Thyroid gland (tissue), 4 donors: ENCODE data around the gene ETV6. TPM values are rescaled to one million over a fixed set of nuclear protein-coding genes. Genes with fewer than 3 reads are reported as not detected.

Experiments used
- DNase-seq, 2 donors: peaks; one replicate each; pipeline ENCODE4 v3.0.0-alpha.2; 2019
- H3K27ac ChIP-seq, 3 donors: fragments of 200-600 bp; sonication (generic); 1 replicate in 2 of 3; 2 replicates in 1 of 3; pipeline ENCODE4 v1.5.1; 2016 to 2019; ENCODE audit warnings: mild to moderate bottlenecking in 1 of 3, moderate library complexity in 1 of 3
- H3K27me3 ChIP-seq: fragments of 200-600 bp; sonication (generic); one replicate; pipeline ENCODE4 v1.5.1; 2019
- H3K36me3 ChIP-seq, 2 donors: fragments of 200-600 bp; sonication (generic); one replicate each; pipeline ENCODE4 v1.5.1; 2016 to 2019
- H3K4me1 ChIP-seq, 2 donors: fragments of 200-600 bp; sonication (generic); one replicate each; pipeline ENCODE4 v1.5.1; 2017 to 2019
- H3K4me3 ChIP-seq, 3 donors: fragments of 200-600 bp; sonication (generic); replicated peaks in 1 of 3; 1 replicate in 2 of 3; 2 replicates in 1 of 3; pipeline ENCODE4 v1.5.1; 2016; ENCODE audit warnings: mild to moderate bottlenecking in 1 of 3
- H3K9me3 ChIP-seq: fragments of 200-600 bp; sonication (generic); one replicate; pipeline ENCODE4 v1.5.1; 2017
- CTCF ChIP-seq, 6 experiments: fragments of 200-600 bp in 3 of 6; fragments of 450-650 bp in 3 of 6; sonication (generic) in 3 of 6; IDR thresholded peaks; one replicate each; pipeline ENCODE4 v1.5.1; 2016 to 2019; ENCODE audit warnings: antibody characterized with exemption in 6 of 6, mild to moderate bottlenecking in 2 of 6, inconsistent platforms in 1 of 6, moderate library complexity in 1 of 6
- POLR2A ChIP-seq, 2 donors: fragments of 450-650 bp; IDR thresholded peaks; one replicate each; pipeline ENCODE4 v1.6.1; 2017; ENCODE audit warnings: antibody characterized with exemption in 2 of 2, mild to moderate bottlenecking in 2 of 2, moderate library complexity in 1 of 2
- WGBS, 2 donors: methylation state at CpG; one replicate each; pipeline ENCODE4 v1.1.5; 2017; 5-methylcytosine and 5-hydroxymethylcytosine counted together
- intact Hi-C: fragments of 100-400 bp; cut with DNase I; formaldehyde crosslinking; loops from one replicate; pipeline ENCODE4 v1.15.1; 2023
- total RNA-seq, 4 donors: library from RNA; depleted of rRNA; stranded (reverse); fragments of >200 nt; gene quantifications; one replicate each; pipeline ENCODE4 v1.2.3, GENCODE V29; 2016

Gene ETV6
- total RNA-seq, 4 donors from 2014 or later: 16.6 to 35.6 (median 17.2) TPM

GRCh38 chr12:11741434-11742092 lies 92.1 kb downstream of the ETV6 start:
- Histone ChIP-seq H3K9me3 (no peaks in the 10 kb centered on the region), H3K36me3 (no peaks in the 10 kb centered on the region), H3K4me3 (no peak overlapping the region), H3K27ac (no peak overlapping the region), H3K4me1 (peaks cover 5 to 7% of the 10 kb centered on the region in 2 donors), H3K27me3 (no peaks in the 10 kb centered on the region)
- no peak for DNase-seq
- WGBS, 2 donors: 79 to 94% methylated on average over 4 of the region's 4 CpGs
- intact Hi-C loops: no loop called here
- TF ChIP-seq POLR2A (IDR thresholded peaks at IDR 0.05): no peak
- no peak for TF ChIP-seq CTCF (IDR thresholded peaks at IDR 0.05)

DNA sequence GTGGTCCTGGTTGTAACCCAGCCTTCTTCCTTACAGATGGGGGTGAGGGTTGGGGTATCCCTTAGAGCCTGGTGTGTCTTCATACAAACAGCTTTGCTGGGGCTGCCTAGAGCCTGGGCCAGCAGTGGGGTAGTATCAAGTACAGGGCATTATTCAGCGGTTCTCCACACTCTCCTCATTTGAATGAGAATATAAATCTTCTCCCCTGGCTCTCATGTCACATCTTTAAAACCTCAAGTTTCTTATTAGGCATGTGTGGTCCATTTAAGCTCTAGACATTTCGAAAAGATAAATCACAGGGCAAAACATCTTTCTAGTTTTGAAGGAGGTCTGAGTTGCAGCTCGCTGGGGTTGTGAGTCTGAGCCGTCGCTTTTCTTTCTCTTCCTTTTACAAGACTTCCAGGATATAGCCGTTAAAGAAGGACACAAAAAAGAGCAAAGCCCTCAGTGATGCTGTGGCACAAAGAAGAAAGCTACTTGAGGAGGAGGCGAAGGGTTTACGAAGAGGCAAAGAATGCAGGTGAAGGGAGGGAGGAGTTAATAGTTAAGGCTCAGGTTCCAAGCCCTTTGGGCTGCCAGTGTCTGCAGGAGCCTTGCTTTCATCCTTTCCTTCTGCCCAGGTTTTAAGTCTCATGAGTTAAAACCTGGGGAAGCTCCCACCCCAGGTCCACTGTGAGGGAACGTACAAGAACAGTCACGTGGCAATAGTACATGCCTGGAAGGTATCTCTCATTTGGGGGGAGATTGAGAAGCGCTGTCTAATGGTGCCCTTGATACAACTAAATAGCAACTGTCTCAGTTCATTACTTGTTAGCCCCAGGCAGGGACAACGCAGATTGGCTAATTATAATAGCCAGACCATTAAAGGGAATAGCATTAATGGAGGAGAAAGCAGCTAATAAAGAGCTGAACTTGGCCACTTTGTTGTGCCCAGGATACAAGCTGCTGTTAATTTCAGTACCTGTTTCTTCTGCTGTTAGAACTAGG lies 94.2 kb downstream of the ETV6 start:
- TF ChIP-seq POLR2A (IDR thresholded peaks at IDR 0.05): no peak
- no peak for TF ChIP-seq CTCF (IDR thresholded peaks at IDR 0.05)
- no peak overlapping the region for H3K27ac ChIP-seq

GRCh38 chr12:11744410-11744801 lies 94.9 kb downstream of the ETV6 start:
- H3K27me3 ChIP-seq: no peaks in the 10 kb centered on the region
- no peak overlapping the region for H3K27ac ChIP-seq
- WGBS, 2 donors: 86 to 99% methylated on average over 3 of the region's 3 CpGs
- H3K36me3 ChIP-seq: no peaks in the 10 kb centered on the region
- TF ChIP-seq POLR2A (IDR thresholded peaks at IDR 0.05) (no peak), CTCF (IDR thresholded peaks at IDR 0.05) (no peak)
- H3K4me3 ChIP-seq: no peak overlapping the region
- peaks cover 6 to 9% of the 10 kb centered on the region in 2 donors for H3K4me1 ChIP-seq
- no peak for DNase-seq
- intact Hi-C loops: no loop called here
- H3K9me3 ChIP-seq: no peaks in the 10 kb centered on the region

More for the DNA sequence above, 94.2 kb downstream of the ETV6 start:
- Histone ChIP-seq H3K4me1 (peaks cover 6 to 9% of the 10 kb centered on the region in 2 donors), H3K9me3 (no peaks in the 10 kb centered on the region), H3K4me3 (no peak overlapping the region), H3K36me3 (no peaks in the 10 kb centered on the region), H3K27me3 (no peaks in the 10 kb centered on the region)
- intact Hi-C loops: no loop called here
- no peak for DNase-seq
- 51 to 64% methylated on average over 12 of the region's 12 CpGs for WGBS, 2 donors

DNA sequence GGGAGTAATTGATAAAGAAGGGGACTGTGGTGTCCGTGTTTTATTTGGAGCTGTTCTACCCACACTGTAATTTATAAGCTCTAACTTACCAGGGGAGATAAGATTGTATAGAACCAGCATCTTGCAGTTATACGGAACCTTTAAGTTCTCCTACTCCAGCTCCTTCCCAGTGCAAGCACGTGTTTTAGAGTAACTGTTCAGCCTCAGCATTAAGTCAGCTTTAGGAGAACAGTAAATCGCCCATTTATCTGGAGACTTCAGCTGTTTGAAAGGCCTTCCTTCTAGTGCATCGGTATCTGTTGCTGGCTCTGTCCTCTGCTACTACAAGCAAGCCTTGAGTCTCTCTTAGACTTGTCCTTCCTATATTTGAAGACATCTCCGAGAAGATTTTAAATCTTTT lies 95.6 kb downstream of the ETV6 start:
- TF ChIP-seq POLR2A (IDR thresholded peaks at IDR 0.05): no peak
- TF ChIP-seq CTCF (IDR thresholded peaks at IDR 0.05): no peak
- 88 to 98% methylated on average over 6 of the region's 6 CpGs for WGBS, 2 donors
- H3K27ac ChIP-seq: no peak overlapping the region
- no peaks in the 10 kb centered on the region for H3K9me3 ChIP-seq
- no peaks in the 10 kb centered on the region for H3K36me3 ChIP-seq
- intact Hi-C loops: no loop called here
- DNase-seq: no peak
- no peak overlapping the region for H3K4me3 ChIP-seq
- H3K27me3 ChIP-seq: no peaks in the 10 kb centered on the region
- peaks cover 6 to 9% of the 10 kb centered on the region in 2 donors for H3K4me1 ChIP-seq
